Left cardiac atrium (tissue), 4 donors: ENCODE measurements around the gene MGMT. TPM values are rescaled to one million over a fixed set of nuclear protein-coding genes. Genes with fewer than 3 reads are reported as not detected.

Source experiments
- ATAC-seq, 2 donors: fragments of 200-7000 bp; cut with Tn5 transposase; one replicate each; pipeline ENCODE4 v1.9.1; 2020; ENCODE audit warnings: mild to moderate bottlenecking in 2 of 2, moderate library complexity in 2 of 2
- DNase-seq: peaks from one replicate; pipeline ENCODE4 v3.0.0-alpha.2; 2020
- intact Hi-C, 2 donors: fragments of 100-400 bp; cut with DNase I; formaldehyde crosslinking; loops; one replicate each; pipeline versions ENCODE4 v1.14.1 to v1.15.1; 2022 to 2023
- total RNA-seq, 2 donors: library from RNA; stranded (reverse); fragmentation: NEBNext Ultra II Directional; extraction: Animal tissue kit (Norgen Biotek cat#: 25700); gene quantifications; one replicate each; pipeline ENCODE4 v1.2.1, GENCODE V29; 2021
- donor health status: DM: no; HTN: yes; CAD: no.
- donor health status: DM: no; HTN: yes; CAD: no; lungs with severe emphysema.
- donor health status: DM: yes; HTN: yes; CAD: no.
- donor health status: Dilated cardiomyopathy.

The MGMT gene
- total RNA-seq, 2 donors from 2014 or later, result 10.1 to 15.7 TPM

- ATAC-seq, result no peak
- DNase-seq, result no peak
- intact Hi-C loops, result no loop called here
Observed at GRCh38 chr10:129728246-129728820, 261.3 kb downstream of the MGMT start.

DNA sequence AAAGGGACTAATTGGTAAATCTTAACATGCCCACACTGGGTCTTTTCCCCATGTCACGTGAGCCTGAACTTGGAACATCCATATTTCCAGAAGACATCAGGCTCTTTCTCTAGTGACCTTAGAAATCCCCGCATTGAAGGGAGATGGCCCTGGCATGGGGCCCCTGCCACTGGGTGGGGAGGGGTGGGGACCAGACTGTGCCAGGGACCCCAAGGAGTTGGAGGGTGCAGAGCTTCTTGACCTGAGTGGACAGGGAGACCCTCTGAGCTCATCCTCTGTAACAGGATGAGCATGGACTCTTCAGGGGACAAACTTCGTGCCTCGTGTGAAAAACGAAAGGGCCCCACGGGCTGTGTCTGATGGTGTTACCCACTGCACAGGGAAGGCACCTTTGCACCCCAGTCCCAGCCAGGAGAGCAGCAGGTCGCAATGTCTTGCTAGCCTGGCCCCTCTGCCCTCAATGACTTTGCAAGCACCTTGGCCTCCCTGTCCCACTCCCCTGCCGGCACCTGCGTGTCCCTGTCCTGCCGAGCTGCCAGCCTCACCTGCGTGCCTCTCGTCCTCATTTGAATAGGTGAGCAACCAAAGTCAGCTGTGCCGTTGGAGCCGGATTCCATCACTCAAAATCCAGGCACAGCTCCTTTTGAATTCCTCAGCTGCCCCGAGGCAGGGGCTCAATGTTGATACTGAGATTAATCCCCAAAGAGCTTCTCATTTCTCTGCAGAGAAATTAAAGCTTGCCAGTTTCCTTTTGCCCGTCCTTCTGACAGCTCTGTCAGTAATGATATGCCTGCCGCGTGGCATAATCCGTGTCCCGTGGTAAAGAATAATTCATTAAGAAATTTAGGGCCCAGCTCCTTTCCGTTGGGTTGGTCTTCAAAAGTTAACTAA lies 262.1 kb downstream of the MGMT start:
- DNase-seq (no peak), ATAC-seq (no peak)
- intact Hi-C loops, result no loop called here

GRCh38 chr10:129730272-129730992 lies 263.4 kb downstream of the MGMT start:
- intact Hi-C loops, result no loop called here
- no peak for DNase-seq
- ATAC-seq, result no peak

DNA sequence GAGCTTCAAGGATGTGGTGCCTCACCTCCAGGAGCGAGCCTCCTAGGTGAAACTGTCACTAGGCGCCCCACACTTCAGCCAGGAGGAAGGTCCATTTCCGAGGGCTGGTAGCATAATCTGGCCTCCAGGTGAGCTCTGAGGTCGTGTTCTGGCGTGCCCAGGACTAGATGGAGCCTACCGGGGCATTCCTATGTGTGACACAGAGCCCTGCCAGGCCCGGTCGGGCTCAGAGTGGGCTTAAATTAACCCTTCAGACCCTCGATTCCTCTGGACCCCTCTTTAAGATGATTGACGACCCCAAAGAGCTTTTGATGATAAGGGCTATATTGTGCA lies 263.9 kb downstream of the MGMT start:
- no peak for DNase-seq
- ATAC-seq, result no peak
- intact Hi-C loops, result no loop called here

GRCh38 chr10:129740532-129741279 lies 273.7 kb downstream of the MGMT start:
- DNase-seq (no peak), ATAC-seq (no peak)
- intact Hi-C loops, result no loop called here

GRCh38 chr10:129741280-129741977 lies 274.4 kb downstream of the MGMT start:
- ATAC-seq (no peak), DNase-seq (no peak)
- intact Hi-C loops, result no loop called here

GRCh38 chr10:129741978-129742741 lies 275.1 kb downstream of the MGMT start:
- intact Hi-C loops, result no loop called here
- DNase-seq (no peak), ATAC-seq (no peak)

DNA sequence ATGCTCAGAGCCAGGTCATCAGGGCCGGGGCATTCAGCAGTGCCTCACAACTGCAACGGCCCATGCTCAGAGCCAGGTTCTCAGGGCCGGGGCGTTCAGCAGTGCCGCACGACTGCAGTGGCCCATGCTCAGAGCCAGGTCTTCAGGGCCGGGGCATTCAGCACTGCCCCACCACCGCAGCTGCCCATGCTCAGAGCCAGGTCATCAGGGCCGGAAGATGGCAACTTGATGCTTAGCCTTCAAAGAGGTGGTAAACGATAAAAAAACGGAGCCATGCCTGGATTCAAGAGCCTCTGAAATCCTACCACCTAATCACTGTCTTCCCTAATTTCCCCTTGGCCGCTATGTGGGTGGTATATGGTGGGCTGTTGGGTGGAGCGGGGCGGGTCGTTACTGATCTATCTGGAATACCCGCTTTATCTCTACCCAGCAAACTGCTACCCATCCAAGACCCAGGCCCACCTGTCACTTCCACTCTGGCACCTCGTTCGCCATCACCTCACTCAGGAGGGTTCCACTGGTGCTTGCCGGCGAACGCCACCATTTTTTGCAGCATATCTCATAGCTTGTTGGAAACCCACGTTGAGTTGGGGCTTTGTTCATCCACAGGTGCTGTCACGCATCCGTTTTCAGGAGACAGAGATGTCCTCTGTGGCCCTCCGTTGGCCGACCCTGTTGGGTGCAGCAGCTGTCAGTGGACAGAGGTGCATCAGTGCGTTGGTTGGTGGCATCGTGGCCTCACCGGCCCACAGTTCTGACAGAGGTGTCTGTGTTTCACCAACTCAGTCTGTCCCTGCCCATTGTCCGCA lies 275.9 kb downstream of the MGMT start:
- intact Hi-C loops, result no loop called here
- DNase-seq (no peak), ATAC-seq (no peak)

- DNase-seq (no peak), ATAC-seq (no peak)
- intact Hi-C loops, result no loop called here
Observed at GRCh38 chr10:129743738-129744133, 276.7 kb downstream of the MGMT start.

GRCh38 chr10:129744134-129745111 lies 277.4 kb downstream of the MGMT start:
- DNase-seq, result no peak
- no peak for ATAC-seq
- intact Hi-C loops, result no loop called here

DNA sequence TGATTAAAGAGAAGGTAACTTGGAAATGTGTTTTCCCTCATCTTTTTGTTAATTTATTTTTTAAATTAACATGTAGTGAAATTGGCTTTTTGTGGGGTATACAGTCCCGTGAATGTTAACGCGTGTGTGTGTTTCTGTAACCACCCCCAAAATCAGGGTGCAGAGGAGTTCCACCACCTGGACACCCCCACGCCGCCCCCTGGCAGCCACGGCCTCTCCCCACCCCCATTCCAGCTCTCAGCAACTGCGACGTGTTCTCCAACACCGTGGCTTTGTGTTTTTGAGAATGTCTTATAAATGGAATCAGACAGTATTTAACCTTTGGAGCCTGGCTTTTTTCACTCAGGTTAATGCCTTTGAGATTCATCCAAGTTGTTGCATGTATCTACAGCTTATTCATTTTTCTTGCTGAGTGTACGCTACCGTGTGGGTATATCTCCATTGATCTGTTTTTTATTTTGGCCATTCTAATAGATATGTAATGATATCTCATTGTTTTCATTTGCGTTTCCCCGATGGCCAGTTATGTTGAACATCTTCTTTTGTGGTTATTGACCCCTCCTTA lies 278.2 kb downstream of the MGMT start:
- intact Hi-C loops, result no loop called here
- DNase-seq, result no peak

DNA sequence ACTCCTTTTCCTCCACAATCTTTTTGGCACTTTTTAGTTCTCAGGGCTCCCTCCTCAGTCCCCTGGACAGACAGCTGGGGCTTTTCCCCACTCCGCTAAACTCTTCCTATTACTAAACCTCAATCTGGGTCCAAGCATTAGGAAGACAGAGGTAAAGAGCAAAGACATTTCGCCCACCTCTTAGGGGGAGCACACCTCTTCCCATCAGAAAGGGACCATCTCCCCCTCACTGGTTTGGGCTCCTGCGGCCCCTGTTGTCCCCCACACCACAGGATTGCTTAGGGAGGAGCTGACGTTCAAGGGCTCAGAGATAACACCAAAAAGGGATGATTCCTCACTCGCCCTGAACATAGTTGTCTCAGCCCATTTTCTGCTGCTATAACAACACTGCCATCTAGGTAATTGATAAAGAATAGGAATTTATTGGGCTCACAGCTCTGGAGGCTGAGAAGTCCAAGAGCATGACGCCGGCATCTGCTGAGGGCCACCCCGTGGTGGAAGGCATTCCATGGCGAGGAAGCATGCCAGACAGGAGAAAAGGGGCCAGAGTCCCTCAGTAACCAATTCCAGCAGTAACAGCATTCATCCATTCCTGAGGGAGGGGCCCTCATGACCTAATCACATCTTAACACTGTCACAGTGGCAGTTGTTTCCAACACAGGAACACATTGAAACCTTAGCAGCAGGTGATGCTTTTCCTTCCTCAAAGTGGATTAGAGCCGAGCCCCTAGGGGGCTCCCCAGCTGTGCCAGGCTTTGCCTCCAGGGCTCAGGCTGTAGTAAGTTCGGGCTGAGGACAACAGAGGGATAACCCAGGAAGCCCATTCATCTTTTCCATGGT lies 287.4 kb downstream of the MGMT start:
- DNase-seq, result no peak
- intact Hi-C loops, result no loop called here

More for the DNA sequence above, 278.2 kb downstream of the MGMT start:
- no peak for ATAC-seq

GRCh38 chr10:129755158-129755591 lies 288.1 kb downstream of the MGMT start:
- ATAC-seq (no peak), DNase-seq (no peak)
- intact Hi-C loops, result no loop called here

More for the DNA sequence above, 287.4 kb downstream of the MGMT start:
- no peak for ATAC-seq

- DNase-seq (no peak), ATAC-seq (no peak)
- intact Hi-C loops, result no loop called here
Observed at GRCh38 chr10:129755621-129756020, 288.6 kb downstream of the MGMT start.
